Osteoblast (primary cell): ENCODE measurements around the gene FLNC. TPM values are rescaled to one million over a fixed set of nuclear protein-coding genes. Genes with fewer than 3 reads are reported as not detected.

Source experiments
- DNase-seq: peaks from one replicate; pipeline ENCODE4 v3.0.0; 2011; ENCODE audit warnings: low spot score, mixed read lengths; ENCODE audit not compliant: insufficient read length; ENCODE audit errors: missing footprints
- H2AFZ ChIP-seq: 2 replicates; pipeline ENCODE4 v1.6.0; 2011; ENCODE audit warnings: mild to moderate bottlenecking, low read length
- H3K27ac ChIP-seq: 2 replicates; pipeline ENCODE4 v1.5.1; 2011; ENCODE audit warnings: mild to moderate bottlenecking, low read depth, low read length, moderate library complexity
- H3K27me3 ChIP-seq: 2 replicates; pipeline ENCODE4 v1.6.0; 2012; ENCODE audit warnings: mild to moderate bottlenecking, control low read depth, inconsistent platforms, low read length, moderate library complexity; ENCODE audit not compliant: insufficient read depth
- H3K36me3 ChIP-seq: 2 replicates; pipeline ENCODE4 v1.5.1; 2011; ENCODE audit warnings: mild to moderate bottlenecking, low read length, control low read depth, moderate library complexity; ENCODE audit not compliant: insufficient read depth
- H3K4me1 ChIP-seq: 2 replicates; pipeline ENCODE4 v1.5.1; 2011; ENCODE audit warnings: mild to moderate bottlenecking, low read length, control low read depth, moderate library complexity; ENCODE audit not compliant: insufficient read depth
- H3K4me2 ChIP-seq: 2 replicates; pipeline ENCODE4 v1.6.0; 2011; ENCODE audit warnings: mild to moderate bottlenecking, low read length; ENCODE audit not compliant: insufficient read depth
- H3K4me3 ChIP-seq: fragments of 200-600 bp; sonication (generic); 3 replicates; pipeline ENCODE4 v1.5.1; 2012; ENCODE audit warnings: mild to moderate bottlenecking, low read length, inconsistent platforms; ENCODE audit not compliant: insufficient read depth
- H3K79me2 ChIP-seq: 2 replicates; pipeline ENCODE4 v1.6.0; 2012; ENCODE audit warnings: mild to moderate bottlenecking, low read length, control low read depth, inconsistent platforms; ENCODE audit not compliant: insufficient read depth
- H3K9me3 ChIP-seq: 2 replicates; pipeline ENCODE4 v1.5.1; 2011; ENCODE audit warnings: low read depth, low read length, control low read depth
- H4K20me1 ChIP-seq: 2 replicates; pipeline ENCODE4 v1.6.0; 2012; ENCODE audit warnings: mild to moderate bottlenecking, low read length, control low read depth; ENCODE audit not compliant: insufficient read depth
- total RNA-seq: library from RNA; depleted of rRNA; stranded (reverse); fragments of >200 nt; gene quantifications from 2 replicates; pipeline ENCODE4 v1.2.3, GENCODE V29; 2012
- TF ChIP-seq, protein P1 (sequence below): IDR thresholded peaks from 2 replicates; pipeline ENCODE4 v1.5.1; 2011; ENCODE audit warnings: mild to moderate bottlenecking, low read depth, low read length, moderate library complexity; ENCODE audit errors: extremely low read depth

The FLNC gene
- total RNA-seq, 1 donor = 130 TPM

- TF ChIP-seq, protein P1, sequence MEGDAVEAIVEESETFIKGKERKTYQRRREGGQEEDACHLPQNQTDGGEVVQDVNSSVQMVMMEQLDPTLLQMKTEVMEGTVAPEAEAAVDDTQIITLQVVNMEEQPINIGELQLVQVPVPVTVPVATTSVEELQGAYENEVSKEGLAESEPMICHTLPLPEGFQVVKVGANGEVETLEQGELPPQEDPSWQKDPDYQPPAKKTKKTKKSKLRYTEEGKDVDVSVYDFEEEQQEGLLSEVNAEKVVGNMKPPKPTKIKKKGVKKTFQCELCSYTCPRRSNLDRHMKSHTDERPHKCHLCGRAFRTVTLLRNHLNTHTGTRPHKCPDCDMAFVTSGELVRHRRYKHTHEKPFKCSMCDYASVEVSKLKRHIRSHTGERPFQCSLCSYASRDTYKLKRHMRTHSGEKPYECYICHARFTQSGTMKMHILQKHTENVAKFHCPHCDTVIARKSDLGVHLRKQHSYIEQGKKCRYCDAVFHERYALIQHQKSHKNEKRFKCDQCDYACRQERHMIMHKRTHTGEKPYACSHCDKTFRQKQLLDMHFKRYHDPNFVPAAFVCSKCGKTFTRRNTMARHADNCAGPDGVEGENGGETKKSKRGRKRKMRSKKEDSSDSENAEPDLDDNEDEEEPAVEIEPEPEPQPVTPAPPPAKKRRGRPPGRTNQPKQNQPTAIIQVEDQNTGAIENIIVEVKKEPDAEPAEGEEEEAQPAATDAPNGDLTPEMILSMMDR = no peak
- Histone ChIP-seq H3K27ac (peak overlapping the region; percentile 7), H3K36me3 (peaks cover 97% of the 10 kb centered on the region), H3K4me2 (no peak overlapping the region), H3K79me2 (peaks cover 46% of the 10 kb centered on the region), H3K4me1 (peaks cover 11% of the 10 kb centered on the region), H2AFZ (no peak overlapping the region), H4K20me1 (peaks cover 87% of the 10 kb centered on the region), H3K4me3 (no peak overlapping the region), H3K27me3 (no peaks in the 10 kb centered on the region), H3K9me3 (no peaks in the 10 kb centered on the region)
- DNase-seq = peak; percentile 84
These were observed 11.0 kb downstream of the FLNC start for GRCh38 chr7:128841171-128841690.

DNA sequence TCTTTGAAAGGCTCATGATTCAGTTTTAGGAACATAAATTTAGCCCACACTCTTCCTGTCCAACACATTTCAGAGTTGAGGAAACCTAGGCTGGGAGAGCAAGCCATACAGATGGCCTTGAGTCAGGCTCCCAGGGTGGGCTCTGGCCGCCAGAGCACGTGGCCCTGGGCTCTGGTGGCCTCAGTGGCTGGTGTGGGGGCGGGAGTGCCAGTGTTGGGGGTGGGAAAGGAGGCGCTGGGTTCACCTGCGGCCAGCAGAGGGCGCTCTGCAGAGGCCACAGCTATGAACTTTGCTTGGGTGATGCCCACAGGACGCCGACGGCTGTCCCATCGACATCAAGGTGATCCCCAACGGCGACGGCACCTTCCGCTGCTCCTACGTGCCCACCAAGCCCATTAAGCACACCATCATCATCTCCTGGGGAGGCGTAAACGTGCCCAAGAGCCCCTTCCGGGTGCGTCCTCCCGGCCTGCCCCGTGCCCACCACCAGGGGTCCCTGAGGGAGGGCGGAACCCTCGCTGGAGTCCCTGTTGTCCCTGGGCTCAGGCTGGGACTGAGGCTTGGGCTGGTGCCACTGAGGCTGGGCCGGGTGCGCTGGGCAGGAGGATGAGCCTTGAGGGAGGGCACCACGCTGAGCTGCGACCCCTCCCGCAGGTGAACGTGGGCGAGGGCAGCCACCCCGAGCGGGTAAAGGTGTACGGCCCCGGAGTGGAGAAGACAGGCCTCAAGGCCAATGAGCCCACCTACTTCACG, 11.9 kb downstream of the FLNC start:
- Histone ChIP-seq H3K79me2 (peaks cover 38% of the 10 kb centered on the region), H3K4me3 (no peak overlapping the region), H3K36me3 (peaks cover 98% of the 10 kb centered on the region), H4K20me1 (peaks cover 81% of the 10 kb centered on the region), H3K4me1 (peaks cover 4% of the 10 kb centered on the region), H2AFZ (no peak overlapping the region), H3K9me3 (no peaks in the 10 kb centered on the region), H3K27me3 (no peaks in the 10 kb centered on the region), H3K27ac (peak overlapping the region; percentile 7), H3K4me2 (no peak overlapping the region)
- TF ChIP-seq, protein P1 = peak; percentile 56
- peak; percentile 97 for DNase-seq

DNA sequence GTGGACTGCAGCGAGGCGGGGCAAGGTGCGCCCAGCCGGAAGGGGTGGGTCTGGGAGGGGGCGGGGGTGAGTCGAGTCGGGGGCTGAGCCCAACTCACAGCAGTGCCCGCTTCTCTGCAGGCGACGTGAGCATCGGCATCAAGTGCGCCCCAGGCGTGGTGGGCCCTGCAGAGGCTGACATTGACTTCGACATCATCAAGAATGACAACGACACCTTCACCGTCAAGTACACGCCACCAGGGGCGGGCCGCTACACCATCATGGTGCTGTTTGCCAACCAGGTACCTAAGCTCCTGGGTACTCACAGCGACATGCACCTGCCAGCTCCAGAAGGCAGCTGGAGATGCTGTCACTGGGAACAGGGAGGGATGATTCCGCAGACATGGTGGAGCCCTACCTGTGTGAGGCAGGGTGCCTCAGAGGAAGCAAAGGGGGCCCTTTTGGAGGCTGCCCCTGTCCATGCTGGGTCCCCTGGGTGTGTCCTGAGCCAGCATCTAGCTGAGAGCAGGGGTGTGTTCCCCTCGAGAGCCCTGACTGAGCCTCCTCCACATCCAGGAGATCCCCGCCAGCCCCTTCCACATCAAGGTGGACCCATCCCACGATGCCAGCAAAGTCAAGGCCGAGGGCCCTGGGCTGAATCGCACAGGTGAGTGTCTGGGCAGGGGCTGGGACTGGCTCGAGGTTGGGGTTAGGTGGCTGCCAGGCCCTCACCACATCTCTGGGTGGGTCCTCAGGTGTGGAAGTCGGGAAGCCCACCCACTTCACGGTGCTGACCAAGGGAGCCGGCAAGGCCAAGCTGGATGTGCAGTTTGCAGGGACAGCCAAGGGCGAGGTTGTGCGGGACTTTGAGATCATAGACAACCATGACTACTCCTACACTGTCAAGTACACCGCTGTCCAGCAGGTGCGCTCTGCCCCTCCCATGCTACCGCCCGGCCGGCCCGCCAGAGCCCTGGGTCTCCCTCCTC, 12.8 kb downstream of the FLNC start:
- Histone ChIP-seq H3K9me3 (no peaks in the 10 kb centered on the region), H3K27ac (no peak overlapping the region), H3K36me3 (peaks cover 97% of the 10 kb centered on the region), H3K4me1 (peaks cover 4% of the 10 kb centered on the region), H3K4me2 (no peak overlapping the region), H3K4me3 (no peak overlapping the region), H3K79me2 (peaks cover 30% of the 10 kb centered on the region), H4K20me1 (peaks cover 77% of the 10 kb centered on the region), H3K27me3 (no peaks in the 10 kb centered on the region), H2AFZ (no peak overlapping the region)
- TF ChIP-seq, protein P1 = no peak
- peak; percentile 85 for DNase-seq
